Panc1 (cell line): ENCODE data around the gene CDC26. TPM values are rescaled to one million over a fixed set of nuclear protein-coding genes. Genes with fewer than 3 reads are reported as not detected.

Source experiments
- ATAC-seq: fragments of 200-7000 bp; cut with Tn5 transposase; 2 replicates; pipeline ENCODE4 v1.9.1; 2020; ENCODE audit warnings: mild to moderate bottlenecking, moderate library complexity
- BruUV-seq: library from RNA; stranded (reverse); fragments of 400-500 nt; replicated peaks from 2 replicates; lab custom pipeline; 2021; lab: Mats Ljungman, UMichigan
- CTCF ChIA-PET: fragments of 300-600 bp; sonication (Branson Sonifier 250); formaldehyde crosslinking; loops from one replicate; lab custom pipeline; 2022; ENCODE audit warnings: antibody characterized with exemption; lab: Charles Lee
- POLR2A ChIA-PET: fragments of 300-600 bp; sonication (Branson Sonifier 250); formaldehyde crosslinking; loops from one replicate; lab custom pipeline; 2022; ENCODE audit warnings: antibody characterized with exemption; lab: Charles Lee
- DNase-seq: peaks from one replicate; pipeline ENCODE4 v3.0.0-alpha.2; 2010; ENCODE audit warnings: low read depth, low spot score
- H3K27ac ChIP-seq: 2 replicates; pipeline ENCODE4 v1.5.1; 2011; ENCODE audit warnings: mild to moderate bottlenecking, low read length, inconsistent platforms
- H3K27me3 ChIP-seq: fragments of 200-500 bp; sonication (Bioruptor generic); 2 replicates; pipeline ENCODE4 v1.6.0; 2014; ENCODE audit warnings: low read length, inconsistent platforms; ENCODE audit not compliant: control insufficient read depth, insufficient read depth
- H3K36me3 ChIP-seq: fragments of 200-500 bp; sonication (Bioruptor generic); 2 replicates; pipeline ENCODE4 v1.5.1; 2014; ENCODE audit warnings: inconsistent platforms, mild to moderate bottlenecking, low read length, moderate library complexity; ENCODE audit not compliant: control insufficient read depth, insufficient read depth
- H3K4me1 ChIP-seq: 2 replicates; pipeline ENCODE4 v1.5.1; 2011; ENCODE audit warnings: inconsistent platforms, mild to moderate bottlenecking, low read length, moderate library complexity; ENCODE audit not compliant: control insufficient read depth, insufficient read depth
- H3K4me3 ChIP-seq, 2 experiments: 2 replicates each; pipeline ENCODE4 v1.5.1; 2011 to 2012; ENCODE audit warnings: low read depth in 2 of 2, low read length in 2 of 2, mild to moderate bottlenecking in 2 of 2, inconsistent platforms in 1 of 2, moderate library complexity in 1 of 2
- H3K9me3 ChIP-seq: fragments of 200-500 bp; sonication (Bioruptor generic); 2 replicates; pipeline ENCODE4 v1.5.1; 2014; ENCODE audit warnings: low read depth, mild to moderate bottlenecking, inconsistent platforms, low read length, moderate library complexity; ENCODE audit not compliant: control insufficient read depth, insufficient read depth
- POLR2AphosphoS5 ChIP-seq: IDR thresholded peaks from 2 replicates; pipeline ENCODE4 v1.6.1; 2012; ENCODE audit warnings: mild to moderate bottlenecking, low read depth, low read length, moderate library complexity
- SIN3A ChIP-seq: IDR thresholded peaks from 2 replicates; pipeline ENCODE4 v1.6.1; 2012; ENCODE audit warnings: low read depth, mild to moderate bottlenecking, low read length, moderate library complexity, borderline replicate concordance; ENCODE audit not compliant: insufficient read depth
- TCF7L2 ChIP-seq: IDR thresholded peaks from 2 replicates; pipeline ENCODE4 v1.6.1; 2011; ENCODE audit warnings: mild to moderate bottlenecking, low read depth, low read length, inconsistent platforms
- in situ Hi-C: cut with HindIII; loops from 2 replicates; pipeline ENCODE4 v1.10.0; 2016; ENCODE audit warnings: low sequenced_read_pairs, low pct_unique_long_range_greater_than_20kb
- intact Hi-C: fragments of 100-400 bp; cut with micrococcal nuclease; formaldehyde crosslinking; loops from one replicate; pipeline ENCODE4 v1.10.0; 2022; ENCODE audit not compliant: unreplicated experiment
- total RNA-seq: library from RNA; stranded (reverse); gene quantifications from one replicate; pipeline ENCODE4 v1.2.1, GENCODE V29; 2021; ENCODE audit not compliant: unreplicated experiment
- TF ChIP-seq, protein P1 (sequence below), 2 experiments: IDR thresholded peaks; 2 replicates each; pipeline ENCODE4 v1.6.1; 2011 to 2012; ENCODE audit warnings: low read depth in 2 of 2, control low read depth in 1 of 2, low read length in 1 of 2, mild to moderate bottlenecking in 1 of 2, moderate library complexity in 1 of 2; ENCODE audit not compliant: insufficient read depth in 1 of 2
- TF ChIP-seq, protein P2 (sequence below): fragments of 450-650 bp; IDR thresholded peaks from 2 replicates; pipeline ENCODE4 v1.5.1; 2017; ENCODE audit warnings: mild to moderate bottlenecking

CDC26 gene
- total RNA-seq, 1 experiment from 2014 or later = 19.4 TPM

DNA sequence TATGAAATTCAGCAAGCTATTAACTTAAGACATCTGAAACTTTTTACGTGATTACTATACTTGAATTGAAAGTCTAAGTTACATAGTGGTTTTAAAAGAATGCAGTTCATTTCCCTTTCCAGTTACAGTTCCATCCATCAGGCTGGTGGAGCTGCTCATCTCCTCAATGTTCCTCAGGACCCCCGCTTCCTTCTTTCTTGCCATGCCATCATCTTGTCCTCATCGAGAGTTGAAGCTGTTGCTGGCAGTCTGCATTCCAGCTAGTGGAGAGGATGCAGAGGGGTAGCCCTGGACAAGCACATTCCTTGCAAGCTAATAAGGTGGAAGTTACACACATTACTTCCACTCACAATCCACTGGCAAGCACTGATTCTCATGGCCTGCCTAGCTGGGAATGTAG lies 36.6 kb upstream of the CDC26 start:
- ATAC-seq = no peak
- intact Hi-C loops = no loop called here
- TF ChIP-seq, protein P1, sequence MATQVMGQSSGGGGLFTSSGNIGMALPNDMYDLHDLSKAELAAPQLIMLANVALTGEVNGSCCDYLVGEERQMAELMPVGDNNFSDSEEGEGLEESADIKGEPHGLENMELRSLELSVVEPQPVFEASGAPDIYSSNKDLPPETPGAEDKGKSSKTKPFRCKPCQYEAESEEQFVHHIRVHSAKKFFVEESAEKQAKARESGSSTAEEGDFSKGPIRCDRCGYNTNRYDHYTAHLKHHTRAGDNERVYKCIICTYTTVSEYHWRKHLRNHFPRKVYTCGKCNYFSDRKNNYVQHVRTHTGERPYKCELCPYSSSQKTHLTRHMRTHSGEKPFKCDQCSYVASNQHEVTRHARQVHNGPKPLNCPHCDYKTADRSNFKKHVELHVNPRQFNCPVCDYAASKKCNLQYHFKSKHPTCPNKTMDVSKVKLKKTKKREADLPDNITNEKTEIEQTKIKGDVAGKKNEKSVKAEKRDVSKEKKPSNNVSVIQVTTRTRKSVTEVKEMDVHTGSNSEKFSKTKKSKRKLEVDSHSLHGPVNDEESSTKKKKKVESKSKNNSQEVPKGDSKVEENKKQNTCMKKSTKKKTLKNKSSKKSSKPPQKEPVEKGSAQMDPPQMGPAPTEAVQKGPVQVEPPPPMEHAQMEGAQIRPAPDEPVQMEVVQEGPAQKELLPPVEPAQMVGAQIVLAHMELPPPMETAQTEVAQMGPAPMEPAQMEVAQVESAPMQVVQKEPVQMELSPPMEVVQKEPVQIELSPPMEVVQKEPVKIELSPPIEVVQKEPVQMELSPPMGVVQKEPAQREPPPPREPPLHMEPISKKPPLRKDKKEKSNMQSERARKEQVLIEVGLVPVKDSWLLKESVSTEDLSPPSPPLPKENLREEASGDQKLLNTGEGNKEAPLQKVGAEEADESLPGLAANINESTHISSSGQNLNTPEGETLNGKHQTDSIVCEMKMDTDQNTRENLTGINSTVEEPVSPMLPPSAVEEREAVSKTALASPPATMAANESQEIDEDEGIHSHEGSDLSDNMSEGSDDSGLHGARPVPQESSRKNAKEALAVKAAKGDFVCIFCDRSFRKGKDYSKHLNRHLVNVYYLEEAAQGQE (IDR thresholded peaks at IDR 0.05; ENCODE audit: insufficient read depth in 1 of 2, low read depth in 2 of 2, low read length in 1 of 2) = no peak
- TF ChIP-seq SIN3A (no peak), TCF7L2 (no peak), POLR2AphosphoS5 (no peak)
- TF ChIP-seq, protein P2, sequence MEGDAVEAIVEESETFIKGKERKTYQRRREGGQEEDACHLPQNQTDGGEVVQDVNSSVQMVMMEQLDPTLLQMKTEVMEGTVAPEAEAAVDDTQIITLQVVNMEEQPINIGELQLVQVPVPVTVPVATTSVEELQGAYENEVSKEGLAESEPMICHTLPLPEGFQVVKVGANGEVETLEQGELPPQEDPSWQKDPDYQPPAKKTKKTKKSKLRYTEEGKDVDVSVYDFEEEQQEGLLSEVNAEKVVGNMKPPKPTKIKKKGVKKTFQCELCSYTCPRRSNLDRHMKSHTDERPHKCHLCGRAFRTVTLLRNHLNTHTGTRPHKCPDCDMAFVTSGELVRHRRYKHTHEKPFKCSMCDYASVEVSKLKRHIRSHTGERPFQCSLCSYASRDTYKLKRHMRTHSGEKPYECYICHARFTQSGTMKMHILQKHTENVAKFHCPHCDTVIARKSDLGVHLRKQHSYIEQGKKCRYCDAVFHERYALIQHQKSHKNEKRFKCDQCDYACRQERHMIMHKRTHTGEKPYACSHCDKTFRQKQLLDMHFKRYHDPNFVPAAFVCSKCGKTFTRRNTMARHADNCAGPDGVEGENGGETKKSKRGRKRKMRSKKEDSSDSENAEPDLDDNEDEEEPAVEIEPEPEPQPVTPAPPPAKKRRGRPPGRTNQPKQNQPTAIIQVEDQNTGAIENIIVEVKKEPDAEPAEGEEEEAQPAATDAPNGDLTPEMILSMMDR = no peak
- ChIA-PET CTCF (interaction anchor here (0.6 kb wide), 1 partner anchor 114 kb away, joined by 4 read pairs; no protein-coding TSS in a partner anchor), POLR2A (no interaction called here)
- Histone ChIP-seq H3K36me3 (no peaks in the 10 kb centered on the region), H3K4me1 (no peaks in the 10 kb centered on the region), H3K4me3 (no peak overlapping the region), H3K9me3 (no peaks in the 10 kb centered on the region), H3K27me3 (no peaks in the 10 kb centered on the region), H3K27ac (no peak overlapping the region)
- no peak for DNase-seq
- in situ Hi-C loops = no loop called here
- no TSS peak for BruUV-seq

DNA sequence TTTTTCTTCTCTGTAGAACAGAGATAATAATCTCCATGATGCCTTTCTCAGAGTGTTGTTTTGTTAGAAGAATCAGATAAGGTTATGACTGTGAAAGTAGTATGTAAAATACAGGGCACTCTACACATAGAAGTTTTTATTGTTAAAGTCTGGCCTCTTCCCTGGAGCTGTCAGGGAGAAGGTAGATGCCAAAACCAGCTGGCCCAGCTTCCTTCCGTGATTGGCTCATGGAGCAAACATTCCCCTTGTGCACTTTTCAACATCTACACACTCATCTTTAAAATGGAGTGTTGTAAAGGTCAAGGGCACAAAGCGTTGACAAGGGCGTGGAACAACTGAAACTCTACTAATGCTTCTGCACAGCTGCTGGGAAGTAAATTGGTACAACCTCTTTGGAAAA lies 35.2 kb upstream of the CDC26 start:
- intact Hi-C loops (no loop called here), in situ Hi-C loops (no loop called here)
- no TSS peak for BruUV-seq
- H3K4me1 ChIP-seq = no peaks in the 10 kb centered on the region
- no peak overlapping the region for H3K4me3 ChIP-seq
- TF ChIP-seq, protein P1 (IDR thresholded peaks at IDR 0.05; ENCODE audit: insufficient read depth in 1 of 2, low read depth in 2 of 2, low read length in 1 of 2) = no peak
- TF ChIP-seq SIN3A (no peak), POLR2AphosphoS5 (no peak), TCF7L2 (no peak)
- TF ChIP-seq, protein P2 = no peak
- ChIA-PET POLR2A (no interaction called here), CTCF (no interaction called here)
- H3K36me3 ChIP-seq = no peaks in the 10 kb centered on the region
- ATAC-seq (no peak), DNase-seq (no peak)
- H3K9me3 ChIP-seq = no peaks in the 10 kb centered on the region
- no peak overlapping the region for H3K27ac ChIP-seq
- no peaks in the 10 kb centered on the region for H3K27me3 ChIP-seq
